ENCODE data around the gene RNH1.

DNA sequence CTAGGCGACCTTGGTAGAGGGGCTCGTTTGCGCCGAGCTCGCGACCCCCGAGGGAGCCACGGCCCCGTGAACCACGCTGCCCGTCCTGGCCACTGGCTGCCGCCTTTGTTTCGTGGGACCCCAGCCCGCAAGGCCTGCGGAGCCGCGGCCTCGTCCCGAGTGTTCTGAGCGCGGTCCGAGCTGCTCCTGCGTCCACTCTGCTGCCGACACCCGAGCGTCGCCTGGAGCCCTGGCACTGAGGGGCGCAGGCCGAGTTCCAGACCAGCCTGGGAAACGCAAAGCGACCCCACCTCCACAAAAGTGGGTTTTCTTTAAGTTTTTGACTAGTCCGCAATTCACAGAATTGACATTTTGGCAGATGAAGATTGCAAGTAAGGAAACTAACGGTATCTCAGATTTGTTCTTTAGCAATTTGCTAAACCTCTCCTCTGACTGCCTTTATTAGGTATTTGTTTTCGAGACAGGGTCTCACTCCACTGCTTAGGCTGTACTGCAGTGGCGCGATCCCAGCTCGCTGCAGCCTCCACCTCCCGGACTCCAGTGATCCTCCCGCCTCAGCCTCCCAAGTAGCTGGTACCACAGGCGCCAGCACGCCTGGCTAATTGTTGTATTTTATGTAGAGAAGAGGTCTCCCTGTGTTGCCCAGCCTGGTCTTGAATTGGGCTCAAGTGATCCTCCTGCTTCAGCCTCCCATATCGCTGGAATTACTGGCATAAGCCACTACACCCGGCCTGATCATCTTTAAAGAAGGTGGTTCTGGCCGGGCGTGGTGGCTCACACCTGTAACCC lies 879 bp upstream of the RNH1 start:
- TF ChIP-seq, protein P1, sequence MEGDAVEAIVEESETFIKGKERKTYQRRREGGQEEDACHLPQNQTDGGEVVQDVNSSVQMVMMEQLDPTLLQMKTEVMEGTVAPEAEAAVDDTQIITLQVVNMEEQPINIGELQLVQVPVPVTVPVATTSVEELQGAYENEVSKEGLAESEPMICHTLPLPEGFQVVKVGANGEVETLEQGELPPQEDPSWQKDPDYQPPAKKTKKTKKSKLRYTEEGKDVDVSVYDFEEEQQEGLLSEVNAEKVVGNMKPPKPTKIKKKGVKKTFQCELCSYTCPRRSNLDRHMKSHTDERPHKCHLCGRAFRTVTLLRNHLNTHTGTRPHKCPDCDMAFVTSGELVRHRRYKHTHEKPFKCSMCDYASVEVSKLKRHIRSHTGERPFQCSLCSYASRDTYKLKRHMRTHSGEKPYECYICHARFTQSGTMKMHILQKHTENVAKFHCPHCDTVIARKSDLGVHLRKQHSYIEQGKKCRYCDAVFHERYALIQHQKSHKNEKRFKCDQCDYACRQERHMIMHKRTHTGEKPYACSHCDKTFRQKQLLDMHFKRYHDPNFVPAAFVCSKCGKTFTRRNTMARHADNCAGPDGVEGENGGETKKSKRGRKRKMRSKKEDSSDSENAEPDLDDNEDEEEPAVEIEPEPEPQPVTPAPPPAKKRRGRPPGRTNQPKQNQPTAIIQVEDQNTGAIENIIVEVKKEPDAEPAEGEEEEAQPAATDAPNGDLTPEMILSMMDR (IDR thresholded peaks at IDR 0.05) = no peak
- TF ChIP-seq POLR2AphosphoS5 (IDR thresholded peaks at IDR 0.05; ENCODE audit: low read depth, low read length) = no peak
- TF ChIP-seq, protein P2, sequence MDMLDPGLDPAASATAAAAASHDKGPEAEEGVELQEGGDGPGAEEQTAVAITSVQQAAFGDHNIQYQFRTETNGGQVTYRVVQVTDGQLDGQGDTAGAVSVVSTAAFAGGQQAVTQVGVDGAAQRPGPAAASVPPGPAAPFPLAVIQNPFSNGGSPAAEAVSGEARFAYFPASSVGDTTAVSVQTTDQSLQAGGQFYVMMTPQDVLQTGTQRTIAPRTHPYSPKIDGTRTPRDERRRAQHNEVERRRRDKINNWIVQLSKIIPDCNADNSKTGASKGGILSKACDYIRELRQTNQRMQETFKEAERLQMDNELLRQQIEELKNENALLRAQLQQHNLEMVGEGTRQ (IDR thresholded peaks at IDR 0.05; ENCODE audit: borderline replicate concordance, low read depth, low read length) = no peak
- TF ChIP-seq RAD21 (IDR thresholded peaks at IDR 0.05; ENCODE audit: low read length) = no peak
- TF ChIP-seq CHD2 (IDR thresholded peaks at IDR 0.05; ENCODE audit: low read length, partially characterized antibody) = no peak
- TF ChIP-seq, protein P3, sequence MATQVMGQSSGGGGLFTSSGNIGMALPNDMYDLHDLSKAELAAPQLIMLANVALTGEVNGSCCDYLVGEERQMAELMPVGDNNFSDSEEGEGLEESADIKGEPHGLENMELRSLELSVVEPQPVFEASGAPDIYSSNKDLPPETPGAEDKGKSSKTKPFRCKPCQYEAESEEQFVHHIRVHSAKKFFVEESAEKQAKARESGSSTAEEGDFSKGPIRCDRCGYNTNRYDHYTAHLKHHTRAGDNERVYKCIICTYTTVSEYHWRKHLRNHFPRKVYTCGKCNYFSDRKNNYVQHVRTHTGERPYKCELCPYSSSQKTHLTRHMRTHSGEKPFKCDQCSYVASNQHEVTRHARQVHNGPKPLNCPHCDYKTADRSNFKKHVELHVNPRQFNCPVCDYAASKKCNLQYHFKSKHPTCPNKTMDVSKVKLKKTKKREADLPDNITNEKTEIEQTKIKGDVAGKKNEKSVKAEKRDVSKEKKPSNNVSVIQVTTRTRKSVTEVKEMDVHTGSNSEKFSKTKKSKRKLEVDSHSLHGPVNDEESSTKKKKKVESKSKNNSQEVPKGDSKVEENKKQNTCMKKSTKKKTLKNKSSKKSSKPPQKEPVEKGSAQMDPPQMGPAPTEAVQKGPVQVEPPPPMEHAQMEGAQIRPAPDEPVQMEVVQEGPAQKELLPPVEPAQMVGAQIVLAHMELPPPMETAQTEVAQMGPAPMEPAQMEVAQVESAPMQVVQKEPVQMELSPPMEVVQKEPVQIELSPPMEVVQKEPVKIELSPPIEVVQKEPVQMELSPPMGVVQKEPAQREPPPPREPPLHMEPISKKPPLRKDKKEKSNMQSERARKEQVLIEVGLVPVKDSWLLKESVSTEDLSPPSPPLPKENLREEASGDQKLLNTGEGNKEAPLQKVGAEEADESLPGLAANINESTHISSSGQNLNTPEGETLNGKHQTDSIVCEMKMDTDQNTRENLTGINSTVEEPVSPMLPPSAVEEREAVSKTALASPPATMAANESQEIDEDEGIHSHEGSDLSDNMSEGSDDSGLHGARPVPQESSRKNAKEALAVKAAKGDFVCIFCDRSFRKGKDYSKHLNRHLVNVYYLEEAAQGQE (IDR thresholded peaks at IDR 0.05; ENCODE audit: low read depth, low read length) = no peak
- no peak for TF ChIP-seq FOSL2 (IDR thresholded peaks at IDR 0.05; ENCODE audit: borderline replicate concordance, low read depth)
- no peak for TF ChIP-seq TCF12 (IDR thresholded peaks at IDR 0.05)
- no peak for TF ChIP-seq EP300 (IDR thresholded peaks at IDR 0.05; ENCODE audit: borderline replicate concordance in 1 of 2, low read depth in 1 of 2, low read length in 1 of 2)

Measured in SK-N-SH (cell line).